ENCODE data around the gene GPHN. TPM values are rescaled to one million over a fixed set of nuclear protein-coding genes. Genes with fewer than 3 reads are reported as not detected.

The GPHN gene
- total RNA-seq, 4 donors from 2014 or later: 9.1 to 21.1 (median 15.9) TPM

DNA sequence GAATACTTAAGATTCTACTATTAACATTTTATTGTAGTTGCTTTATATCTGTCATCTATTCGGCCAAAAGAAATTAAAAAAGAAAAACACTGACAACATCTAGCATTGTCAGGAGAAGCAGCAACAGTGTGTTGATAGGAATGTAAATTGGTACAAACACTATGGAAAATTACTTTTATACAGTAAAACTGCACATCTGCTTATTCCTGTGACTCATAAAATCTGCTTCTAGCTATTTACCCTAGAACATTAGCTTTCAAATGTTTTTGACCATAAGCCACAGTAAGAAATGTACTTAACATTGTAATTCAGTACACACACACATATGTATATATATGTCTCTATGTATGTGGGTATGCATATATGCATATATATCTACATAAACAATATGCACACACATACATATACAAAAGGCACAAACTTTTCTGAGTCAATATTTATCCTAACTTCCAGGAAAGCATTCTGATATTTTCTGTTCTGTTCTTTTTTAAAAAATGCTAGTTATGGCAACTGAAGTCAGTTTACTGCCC is 402.4 kb downstream of the GPHN start:
- DNase-seq (ENCODE audit: extremely low spot score): no peak
- Histone ChIP-seq H3K4me3 (no peak overlapping the region), H3K27ac (replicated peaks in 1 of 4) (no peak overlapping the region), H3K36me3 (no peaks in the 10 kb centered on the region), H3K27me3 (no peaks in the 10 kb centered on the region), H3K4me1 (no peaks in the 10 kb centered on the region), H3K9me3 (no peaks in the 10 kb centered on the region)
- intact Hi-C loops (cut with DNase I): no loop called here
- WGBS: 95% methylated on average over 1 of the region's 1 CpG
- TF ChIP-seq POLR2AphosphoS5 (IDR thresholded peaks at IDR 0.05) (no peak), POLR2A (IDR thresholded peaks at IDR 0.05; ENCODE audit: low read depth) (no peak), EP300 (IDR thresholded peaks at IDR 0.05) (no peak)
- TF ChIP-seq, protein P1, sequence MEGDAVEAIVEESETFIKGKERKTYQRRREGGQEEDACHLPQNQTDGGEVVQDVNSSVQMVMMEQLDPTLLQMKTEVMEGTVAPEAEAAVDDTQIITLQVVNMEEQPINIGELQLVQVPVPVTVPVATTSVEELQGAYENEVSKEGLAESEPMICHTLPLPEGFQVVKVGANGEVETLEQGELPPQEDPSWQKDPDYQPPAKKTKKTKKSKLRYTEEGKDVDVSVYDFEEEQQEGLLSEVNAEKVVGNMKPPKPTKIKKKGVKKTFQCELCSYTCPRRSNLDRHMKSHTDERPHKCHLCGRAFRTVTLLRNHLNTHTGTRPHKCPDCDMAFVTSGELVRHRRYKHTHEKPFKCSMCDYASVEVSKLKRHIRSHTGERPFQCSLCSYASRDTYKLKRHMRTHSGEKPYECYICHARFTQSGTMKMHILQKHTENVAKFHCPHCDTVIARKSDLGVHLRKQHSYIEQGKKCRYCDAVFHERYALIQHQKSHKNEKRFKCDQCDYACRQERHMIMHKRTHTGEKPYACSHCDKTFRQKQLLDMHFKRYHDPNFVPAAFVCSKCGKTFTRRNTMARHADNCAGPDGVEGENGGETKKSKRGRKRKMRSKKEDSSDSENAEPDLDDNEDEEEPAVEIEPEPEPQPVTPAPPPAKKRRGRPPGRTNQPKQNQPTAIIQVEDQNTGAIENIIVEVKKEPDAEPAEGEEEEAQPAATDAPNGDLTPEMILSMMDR (IDR thresholded peaks at IDR 0.05): no peak

- Histone ChIP-seq H3K4me3 (no peak overlapping the region), H3K27ac (replicated peaks in 1 of 4) (no peak overlapping the region), H3K4me1 (no peaks in the 10 kb centered on the region), H3K9me3 (no peaks in the 10 kb centered on the region), H3K36me3 (peaks cover 0 to 29% (median 5%) of the 10 kb centered on the region in 4 donors), H3K27me3 (no peaks in the 10 kb centered on the region)
- intact Hi-C loops (cut with DNase I): no loop called here
- TF ChIP-seq, protein P1 (IDR thresholded peaks at IDR 0.05): no peak
- TF ChIP-seq POLR2A (IDR thresholded peaks at IDR 0.05; ENCODE audit: low read depth): no peak
- 96% methylated on average over 1 of the region's 1 CpG for WGBS
- DNase-seq (ENCODE audit: extremely low spot score): no peak
Measured at GRCh38 chr14:66916421-66916820, 408.5 kb downstream of the GPHN start.

DNA sequence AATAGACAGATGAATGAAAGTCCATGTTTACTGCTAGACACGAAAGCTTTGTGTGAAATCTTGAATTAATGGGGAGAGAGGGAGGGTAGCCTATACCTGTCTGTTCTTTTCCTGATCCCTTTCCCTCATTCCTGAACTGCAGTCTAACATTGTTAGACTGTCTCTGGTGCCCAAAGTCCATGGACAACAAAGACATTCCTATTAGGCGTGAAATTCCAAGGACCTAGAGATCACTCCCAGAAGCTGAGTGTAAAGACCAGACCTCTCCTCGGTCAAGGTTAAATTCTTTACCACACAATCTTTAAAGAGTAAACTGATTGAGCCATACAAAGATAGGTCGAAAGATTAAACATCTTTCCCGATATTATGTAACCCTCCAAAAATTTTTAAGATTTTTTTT is 410.6 kb downstream of the GPHN start:
- H3K4me1 ChIP-seq: no peaks in the 10 kb centered on the region
- no peak for DNase-seq (ENCODE audit: extremely low spot score)
- no peaks in the 10 kb centered on the region for H3K9me3 ChIP-seq
- intact Hi-C loops (cut with DNase I): no loop called here
- no peak overlapping the region for H3K27ac ChIP-seq (replicated peaks in 1 of 4)
- H3K27me3 ChIP-seq: no peaks in the 10 kb centered on the region
- WGBS: 98% methylated on average over 5 of the region's 5 CpGs
- no peak overlapping the region for H3K4me3 ChIP-seq
- H3K36me3 ChIP-seq: peaks cover 5 to 40% (median 15%) of the 10 kb centered on the region in 4 donors
- TF ChIP-seq POLR2AphosphoS5 (IDR thresholded peaks at IDR 0.05): no peak
- TF ChIP-seq, protein P1 (IDR thresholded peaks at IDR 0.05): no peak

DNA sequence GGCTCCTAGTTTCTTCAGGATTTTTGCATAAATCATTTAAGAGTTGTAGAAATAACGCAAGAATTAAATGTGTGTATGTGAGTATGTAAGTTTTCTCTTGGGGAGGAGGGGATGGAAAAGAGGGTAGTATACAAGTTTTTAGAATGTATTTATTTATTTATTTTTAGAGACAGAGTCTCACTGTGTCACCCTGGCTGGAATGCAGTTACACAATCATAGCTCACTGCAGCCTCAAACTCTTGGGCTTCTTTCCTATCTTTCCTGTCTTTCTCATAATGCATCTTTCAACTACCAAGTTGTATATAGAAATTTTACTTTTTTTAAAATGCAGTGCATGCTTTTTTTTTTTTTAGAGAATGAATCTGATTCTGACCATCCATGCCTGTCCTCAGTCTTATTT is 412.2 kb downstream of the GPHN start:
- 100% methylated on average over 1 of the region's 1 CpG for WGBS
- Histone ChIP-seq H3K9me3 (no peaks in the 10 kb centered on the region), H3K27ac (replicated peaks in 1 of 4) (no peak overlapping the region), H3K4me1 (no peaks in the 10 kb centered on the region), H3K27me3 (no peaks in the 10 kb centered on the region), H3K36me3 (peaks cover 5 to 55% (median 22%) of the 10 kb centered on the region in 4 donors), H3K4me3 (no peak overlapping the region)
- TF ChIP-seq POLR2AphosphoS5 (IDR thresholded peaks at IDR 0.05) (no peak), POLR2A (IDR thresholded peaks at IDR 0.05; ENCODE audit: low read depth) (no peak), EP300 (IDR thresholded peaks at IDR 0.05) (no peak)
- TF ChIP-seq, protein P1 (IDR thresholded peaks at IDR 0.05): no peak
- intact Hi-C loops (cut with DNase I): no loop called here
- DNase-seq (ENCODE audit: extremely low spot score): no peak

DNA sequence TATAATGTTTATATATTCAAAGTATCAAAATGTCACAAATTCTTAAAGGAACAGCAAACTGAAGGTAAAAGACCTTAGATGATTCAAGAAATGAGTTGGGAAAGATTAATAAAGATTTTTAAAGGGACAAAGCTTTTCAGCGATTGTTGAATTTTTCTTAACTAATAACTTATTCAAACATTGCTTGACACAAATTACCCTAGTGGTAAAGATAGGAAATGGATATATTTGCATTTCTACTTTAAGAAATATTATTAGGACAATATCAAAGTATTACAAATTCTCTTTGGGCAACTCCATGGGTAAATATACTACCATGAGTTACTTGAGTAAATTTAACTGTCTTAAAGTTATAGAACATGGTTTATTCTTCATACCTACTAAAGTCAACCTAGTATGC is 415.3 kb downstream of the GPHN start:
- intact Hi-C loops (cut with DNase I): no loop called here
- H3K4me3 ChIP-seq: no peak overlapping the region
- WGBS: 98% methylated on average over 1 of the region's 1 CpG
- DNase-seq (ENCODE audit: extremely low spot score): no peak
- H3K27me3 ChIP-seq: no peaks in the 10 kb centered on the region
- H3K27ac ChIP-seq (replicated peaks in 1 of 4): no peak overlapping the region
- peaks cover 5 to 41% (median 17%) of the 10 kb centered on the region in 4 donors for H3K36me3 ChIP-seq
- TF ChIP-seq, protein P1 (IDR thresholded peaks at IDR 0.05): no peak
- no peak for TF ChIP-seq POLR2AphosphoS5 (IDR thresholded peaks at IDR 0.05)
- no peaks in the 10 kb centered on the region for H3K9me3 ChIP-seq
- no peaks in the 10 kb centered on the region for H3K4me1 ChIP-seq

Measured in esophagus muscularis mucosa (tissue), 4 donors.